ENCODE results near the gene RAPGEF6.

GRCh38 chr5:131541762-131542161 is 93.3 kb downstream of the RAPGEF6 start:
- TF ChIP-seq CTCF (IDR thresholded peaks at IDR 0.05) (no peak), POLR2A (IDR thresholded peaks at IDR 0.05) (no peak)

Data from body of pancreas (tissue), 4 donors.